Ovary (tissue), 9 donors: ENCODE results near the gene LPCAT2. TPM values are rescaled to one million over a fixed set of nuclear protein-coding genes. Genes with fewer than 3 reads are reported as not detected.

Experiments used
- DNase-seq, 5 donors: peaks; one replicate each; pipeline ENCODE4 v3.0.0-alpha.2; 2019 to 2020
- H3K27ac ChIP-seq, 2 donors: fragments of 200-600 bp; one replicate each; pipeline versions ENCODE4 v1.5.1 to v1.8.0; 2019 to 2022
- H3K27me3 ChIP-seq: fragments of 200-600 bp; one replicate; pipeline ENCODE4 v1.8.0; 2022
- H3K36me3 ChIP-seq: fragments of 200-600 bp; sonication (generic); one replicate; pipeline ENCODE4 v1.5.1; 2019
- H3K4me1 ChIP-seq: one replicate; pipeline ENCODE4 v1.8.1; 2013; ENCODE audit warnings: mild to moderate bottlenecking, moderate library complexity; ENCODE audit not compliant: insufficient read depth
- H3K4me3 ChIP-seq: fragments of 200-600 bp; sonication (generic); one replicate; pipeline ENCODE4 v1.5.1; 2017
- H3K9me3 ChIP-seq, 2 donors: fragments of 200-600 bp in 1 of 2; sonication (generic) in 1 of 2; one replicate each; pipeline versions ENCODE4 v1.5.1 to v1.8.1; 2013 to 2019; ENCODE audit warnings: mild to moderate bottlenecking in 1 of 2, moderate library complexity in 1 of 2
- EP300 ChIP-seq: sonication (generic); formaldehyde crosslinking; IDR thresholded peaks from one replicate; pipeline ENCODE4 v1.6.1; 2017; ENCODE audit warnings: antibody characterized with exemption
- POLR2A ChIP-seq: fragments of 450-650 bp; IDR thresholded peaks from one replicate; pipeline ENCODE4 v1.6.1; 2017; ENCODE audit warnings: antibody characterized with exemption, mild to moderate bottlenecking, moderate library complexity
- WGBS, 3 donors: extraction: QIAGEN DNeasy Blood & Tissue Kit in 1 of 3; methylation state at CpG; one replicate each; pipeline versions ENCODE4 v1.1.5 to v1.1.7; 2013 to 2017; 5-methylcytosine and 5-hydroxymethylcytosine counted together
- intact Hi-C, 4 donors: fragments of 100-400 bp; cut with DNase I; formaldehyde crosslinking; loops; one replicate each; pipeline versions ENCODE4 v1.11.0 to v1.15.1; 2022 to 2023
- polyA plus RNA-seq, 2 donors: library from polyadenylated mRNA; stranded (reverse); fragments of 200-250 nt in 1 of 2; fragments of 350-450 nt in 1 of 2; fragmentation: Illumina TruSeq in 1 of 2; extraction: RNeasy Lipid Tissue Mini Kit (QIAGEN cat#74804) in 1 of 2; gene quantifications; one replicate each; pipeline ENCODE4 v1.2.3, GENCODE V29; 2013 to 2014
- total RNA-seq, 7 donors: library from RNA; depleted of rRNA in 2 of 7; stranded (reverse); fragments of >200 nt in 2 of 7; fragmentation: NEBNext Ultra II Directional in 3 of 7; extraction: Animal tissue kit (Norgen Biotek cat#: 25700) in 3 of 7; gene quantifications; one replicate each; pipeline versions ENCODE4 v1.1.0 to v1.2.4, GENCODE V29; 2016 to 2023
- TF ChIP-seq, protein P1 (sequence below), 3 donors: fragments of 450-650 bp in 2 of 3; fragments of 200-600 bp in 1 of 3; IDR thresholded peaks; one replicate each; pipeline versions ENCODE4 v1.5.1 to v1.8.0; 2016 to 2022; ENCODE audit warnings: antibody characterized with exemption in 3 of 3, mild to moderate bottlenecking in 1 of 3
- donor health status: DM: no; HTN: no; CAD: no; lungs with moderate emphysema.
- donor health status: DM: no; HTN: no; CAD: no.
- donor health status: Bipolar disorder and iron deficiency.
- donor health status: DM: yes; HTN: yes; CAD: no.
- donor health status: DM: no; HTN: no; CAD: no.
- donor health status: DM: yes; HTN: yes; CAD: no.

LPCAT2 gene
- total and polyA plus RNA-seq, 9 donors = 12.2 to 39.7 (median 22.3) TPM

DNA sequence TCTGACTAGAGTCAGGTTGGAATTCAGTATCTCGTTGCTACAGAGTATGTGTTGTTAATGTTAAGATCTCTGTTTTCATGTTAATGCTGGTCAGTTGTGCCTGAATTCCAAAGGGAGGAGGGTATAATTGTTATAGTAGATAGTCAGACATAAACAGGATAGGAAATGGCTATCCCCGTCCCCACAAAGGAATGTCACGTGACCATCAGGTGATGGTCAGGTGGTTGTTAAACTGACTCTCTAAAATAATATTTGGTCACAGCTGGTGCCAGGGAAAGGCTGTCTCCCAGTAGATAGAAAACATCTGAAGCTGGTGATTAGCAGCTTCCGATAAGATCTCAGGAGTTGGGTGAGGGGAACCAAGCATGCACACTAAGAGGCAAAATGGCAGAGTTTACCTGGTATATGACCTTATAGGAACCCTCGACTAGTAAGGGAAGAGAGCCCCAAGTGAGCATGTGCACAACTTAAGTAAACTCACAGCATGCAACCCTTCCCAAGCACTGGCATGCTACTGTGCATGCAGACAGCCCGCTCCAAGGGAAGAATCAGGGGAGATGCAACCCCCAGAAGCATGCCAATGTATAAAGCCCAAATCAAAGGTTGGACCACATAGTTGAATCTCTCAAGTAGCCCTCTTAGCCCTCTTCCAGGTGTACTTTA lies 119.6 kb downstream of the LPCAT2 start:
- TF ChIP-seq, protein P1, sequence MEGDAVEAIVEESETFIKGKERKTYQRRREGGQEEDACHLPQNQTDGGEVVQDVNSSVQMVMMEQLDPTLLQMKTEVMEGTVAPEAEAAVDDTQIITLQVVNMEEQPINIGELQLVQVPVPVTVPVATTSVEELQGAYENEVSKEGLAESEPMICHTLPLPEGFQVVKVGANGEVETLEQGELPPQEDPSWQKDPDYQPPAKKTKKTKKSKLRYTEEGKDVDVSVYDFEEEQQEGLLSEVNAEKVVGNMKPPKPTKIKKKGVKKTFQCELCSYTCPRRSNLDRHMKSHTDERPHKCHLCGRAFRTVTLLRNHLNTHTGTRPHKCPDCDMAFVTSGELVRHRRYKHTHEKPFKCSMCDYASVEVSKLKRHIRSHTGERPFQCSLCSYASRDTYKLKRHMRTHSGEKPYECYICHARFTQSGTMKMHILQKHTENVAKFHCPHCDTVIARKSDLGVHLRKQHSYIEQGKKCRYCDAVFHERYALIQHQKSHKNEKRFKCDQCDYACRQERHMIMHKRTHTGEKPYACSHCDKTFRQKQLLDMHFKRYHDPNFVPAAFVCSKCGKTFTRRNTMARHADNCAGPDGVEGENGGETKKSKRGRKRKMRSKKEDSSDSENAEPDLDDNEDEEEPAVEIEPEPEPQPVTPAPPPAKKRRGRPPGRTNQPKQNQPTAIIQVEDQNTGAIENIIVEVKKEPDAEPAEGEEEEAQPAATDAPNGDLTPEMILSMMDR (IDR thresholded peaks at IDR 0.05) = no peak
- TF ChIP-seq EP300 = no peak
- TF ChIP-seq POLR2A = no peak
- intact Hi-C loops = no loop called here
- DNase-seq = no peak
- Histone ChIP-seq H3K4me1 (no peaks in the 10 kb centered on the region), H3K27me3 (no peaks in the 10 kb centered on the region), H3K36me3 (no peaks in the 10 kb centered on the region), H3K9me3 (no peaks in the 10 kb centered on the region), H3K27ac (no peak overlapping the region), H3K4me3 (no peak overlapping the region)
- 60 to 66% (median 63%) methylated on average over 6 of the region's 6 CpGs for WGBS, 3 donors

DNA sequence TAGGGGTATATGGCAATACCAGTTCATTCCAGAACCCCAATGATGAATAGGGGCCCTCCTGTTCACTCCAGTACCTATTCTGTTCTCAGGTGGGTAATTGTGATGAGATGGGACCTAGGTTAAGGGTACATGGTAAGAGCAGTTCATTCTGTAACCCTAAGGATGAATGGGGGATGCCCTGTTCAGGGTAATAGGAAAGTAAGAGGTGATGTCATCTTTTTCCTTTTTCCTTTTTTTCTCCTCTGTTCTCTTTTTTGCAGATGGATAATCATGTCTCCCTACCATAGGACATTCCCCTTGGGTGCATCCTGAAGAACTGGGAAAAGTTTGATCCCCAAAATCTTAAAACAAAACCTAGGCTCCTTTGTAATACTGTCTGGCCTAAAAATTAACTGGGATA lies 121.9 kb downstream of the LPCAT2 start:
- no peak overlapping the region for H3K4me3 ChIP-seq
- H3K27me3 ChIP-seq = no peaks in the 10 kb centered on the region
- H3K36me3 ChIP-seq = no peaks in the 10 kb centered on the region
- no peaks in the 10 kb centered on the region for H3K4me1 ChIP-seq
- DNase-seq = no peak
- no peaks in the 10 kb centered on the region for H3K9me3 ChIP-seq
- intact Hi-C loops = no loop called here
- TF ChIP-seq POLR2A (no peak), EP300 (no peak)
- TF ChIP-seq, protein P1 (IDR thresholded peaks at IDR 0.05) = no peak
- no peak overlapping the region for H3K27ac ChIP-seq

DNA sequence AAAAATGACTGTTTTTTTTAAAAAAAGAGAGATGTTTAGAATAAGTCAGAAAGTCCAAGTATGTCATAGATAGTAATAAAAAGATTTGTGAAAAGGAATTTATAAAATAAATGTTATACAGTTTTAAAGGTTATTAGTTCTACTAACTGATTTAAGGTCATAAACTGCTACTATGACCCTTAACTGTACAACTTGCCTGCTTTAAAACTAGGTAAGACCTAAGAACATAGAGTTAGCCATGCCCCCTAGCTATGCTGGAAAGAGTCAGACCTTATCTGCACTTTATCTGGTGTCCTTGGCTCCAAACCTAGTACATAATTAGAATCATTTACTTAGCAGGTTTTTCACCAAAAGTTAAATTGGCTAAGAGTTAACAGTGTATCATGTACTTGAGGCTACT lies 123.4 kb downstream of the LPCAT2 start:
- intact Hi-C loops = no loop called here
- Histone ChIP-seq H3K27ac (no peak overlapping the region), H3K9me3 (no peaks in the 10 kb centered on the region), H3K4me1 (no peaks in the 10 kb centered on the region), H3K4me3 (no peak overlapping the region), H3K27me3 (no peaks in the 10 kb centered on the region), H3K36me3 (no peaks in the 10 kb centered on the region)
- no peak for TF ChIP-seq POLR2A
- TF ChIP-seq, protein P1 (IDR thresholded peaks at IDR 0.05) = no peak
- TF ChIP-seq EP300 = no peak
- DNase-seq = no peak

DNA sequence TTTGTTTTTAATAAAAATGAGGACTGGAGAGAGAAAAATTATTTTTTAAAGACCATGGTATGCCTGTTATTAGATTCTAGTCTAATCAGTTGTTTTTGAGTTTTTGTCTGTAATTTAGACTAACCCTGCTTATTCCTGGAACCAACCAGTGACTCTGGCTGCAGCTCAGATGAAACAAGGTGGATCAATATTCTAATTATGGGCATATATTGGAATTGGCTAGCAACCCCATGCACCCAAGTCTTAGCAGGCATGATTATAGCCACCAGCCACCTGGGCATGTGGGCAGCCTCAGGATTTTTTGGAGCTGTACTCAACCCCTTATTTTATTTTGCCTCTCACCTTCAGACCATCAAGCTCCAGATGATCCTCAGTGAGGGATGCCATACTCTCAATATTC lies 125.3 kb downstream of the LPCAT2 start:
- Histone ChIP-seq H3K36me3 (no peaks in the 10 kb centered on the region), H3K27me3 (no peaks in the 10 kb centered on the region), H3K9me3 (no peaks in the 10 kb centered on the region), H3K27ac (no peak overlapping the region), H3K4me1 (no peaks in the 10 kb centered on the region), H3K4me3 (no peak overlapping the region)
- TF ChIP-seq, protein P1 (IDR thresholded peaks at IDR 0.05) = no peak
- no peak for TF ChIP-seq EP300
- no peak for TF ChIP-seq POLR2A
- intact Hi-C loops = no loop called here
- DNase-seq = no peak

Other genes with a start within 250 kb of the LPCAT2 start
- gene IRX6, start 184.9 kb upstream of the LPCAT2 start, total RNA-seq = under 1 TPM in 4 of 7 donors, not detected in 3; 0.07 to 0.80 (median 0.18) TPM
- gene IRX6, start 184.9 kb upstream of the LPCAT2 start, polyA plus RNA-seq = under 1 TPM; 0.06 to 0.07 TPM
- gene MMP2, start 29.9 kb upstream of the LPCAT2 start, total RNA-seq = 100 to 1,000 TPM; 102 to 629 (median 300) TPM
- 100 to 1,000 TPM; 191 to 483 TPM for gene MMP2, start 29.9 kb upstream of the LPCAT2 start, polyA plus RNA-seq
- gene CAPNS2, start 57.6 kb downstream of the LPCAT2 start, total RNA-seq = 1 to 10 TPM in 2 of 7 donors, under 1 TPM in 3, not detected in 2; 0.53 to 1.4 (median 0.69) TPM
- not detected for gene CAPNS2, start 57.6 kb downstream of the LPCAT2 start, polyA plus RNA-seq
- gene SLC6A2, start 146.9 kb downstream of the LPCAT2 start, total RNA-seq = under 1 TPM in 4 of 7 donors, not detected in 3; 0.08 to 0.30 (median 0.19) TPM
- under 1 TPM; 0.20 to 0.36 TPM for gene SLC6A2, start 146.9 kb downstream of the LPCAT2 start, polyA plus RNA-seq